Loucy (cell line): ENCODE measurements around the gene DOK6.

Source experiments
- H2AFZ ChIP-seq: fragments of 200-600 bp; sonication (generic); 2 replicates; pipeline ENCODE4 v1.6.0; 2016; ENCODE audit warnings: antibody characterized with exemption, mild to moderate bottlenecking, low read length, moderate library complexity
- H3F3A ChIP-seq: fragments of 200-600 bp; 2 replicates; pipeline ENCODE4 v1.6.0; 2016; ENCODE audit warnings: antibody characterized with exemption, low read depth, mild to moderate bottlenecking
- H3K27me3 ChIP-seq: fragments of 200-600 bp; sonication (generic); 2 replicates; pipeline ENCODE4 v1.6.1; 2014; ENCODE audit warnings: low read length, mild to moderate bottlenecking; ENCODE audit not compliant: insufficient read depth, poor library complexity, severe bottlenecking
- H3K36me3 ChIP-seq: fragments of 200-600 bp; sonication (generic); 2 replicates; pipeline ENCODE4 v1.6.1; 2016; ENCODE audit warnings: low read length; ENCODE audit not compliant: insufficient read depth
- H3K4me1 ChIP-seq: fragments of 200-600 bp; sonication (generic); 2 replicates; pipeline ENCODE4 v1.5.1; 2014; ENCODE audit warnings: low read length, mild to moderate bottlenecking; ENCODE audit not compliant: insufficient read depth, poor library complexity, severe bottlenecking
- H3K4me2 ChIP-seq: fragments of 200-600 bp; sonication (generic); 2 replicates; pipeline ENCODE4 v1.6.0; 2014; ENCODE audit warnings: antibody characterized with exemption, low read length, low read depth, mild to moderate bottlenecking; ENCODE audit not compliant: poor library complexity, severe bottlenecking
- H3K4me3 ChIP-seq: fragments of 200-600 bp; sonication (generic); 2 replicates; pipeline ENCODE4 v1.5.1; 2014; ENCODE audit warnings: low read length, mild to moderate bottlenecking, mixed read lengths; ENCODE audit not compliant: poor library complexity, severe bottlenecking
- H3K79me2 ChIP-seq: fragments of 200-600 bp; sonication (generic); 2 replicates; pipeline ENCODE4 v1.6.1; 2014; ENCODE audit warnings: low read length; ENCODE audit not compliant: insufficient read depth
- H3K9ac ChIP-seq: fragments of 200-600 bp; sonication (generic); 2 replicates; pipeline ENCODE4 v1.6.0; 2014; ENCODE audit warnings: mild to moderate bottlenecking, low read depth, low read length, moderate library complexity; ENCODE audit not compliant: poor library complexity, severe bottlenecking
- H3K9me2 ChIP-seq: fragments of 200-600 bp; sonication (generic); replicated peaks from 2 replicates; pipeline ENCODE4 v1.6.1; 2016; ENCODE audit warnings: low read depth, low read length, mixed read lengths
- H3K9me3 ChIP-seq: fragments of 200-600 bp; sonication (generic); 2 replicates; pipeline ENCODE4 v1.6.1; 2014; ENCODE audit warnings: mild to moderate bottlenecking, antibody characterized with exemption, low read length, low read depth; ENCODE audit not compliant: insufficient read depth
- H4K20me1 ChIP-seq: fragments of 200-600 bp; sonication (generic); 2 replicates; pipeline ENCODE4 v1.6.0; 2014; ENCODE audit warnings: antibody characterized with exemption, low read length, mild to moderate bottlenecking; ENCODE audit not compliant: insufficient read depth, poor library complexity, severe bottlenecking
- CTCF ChIP-seq: fragments of 200-600 bp; sonication (generic); conservative IDR thresholded peaks from 2 replicates; pipeline ENCODE4 v1.5.1; 2014; ENCODE audit warnings: mild to moderate bottlenecking, antibody characterized with exemption, low read length
- EZH2phosphoT487 ChIP-seq: fragments of 200-600 bp; IDR thresholded peaks from 2 replicates; pipeline ENCODE4 v1.6.1; 2018; ENCODE audit warnings: antibody characterized with exemption, mild to moderate bottlenecking, moderate library complexity, borderline replicate concordance

Gene DOK6

GRCh38 chr18:69747388-69747787 is 346.7 kb downstream of the DOK6 start:
- TF ChIP-seq CTCF (no peak), EZH2phosphoT487 (no peak)
- Histone ChIP-seq H3K9me3 (no peaks in the 10 kb centered on the region), H2AFZ (no peak overlapping the region), H3K4me1 (no peaks in the 10 kb centered on the region), H3K79me2 (no peaks in the 10 kb centered on the region), H3K4me3 (no peak overlapping the region), H3F3A (no peaks in the 10 kb centered on the region), H3K4me2 (no peak overlapping the region), H3K36me3 (no peaks in the 10 kb centered on the region), H3K27me3 (no peaks in the 10 kb centered on the region), H4K20me1 (no peaks in the 10 kb centered on the region), H3K9me2 (no peaks in the 10 kb centered on the region), H3K9ac (no peak overlapping the region)

- Histone ChIP-seq H3K4me2 (no peak overlapping the region), H3K9me3 (no peaks in the 10 kb centered on the region), H4K20me1 (no peaks in the 10 kb centered on the region), H3K4me3 (no peak overlapping the region), H3K9ac (no peak overlapping the region), H3K27me3 (no peaks in the 10 kb centered on the region), H3F3A (no peaks in the 10 kb centered on the region), H3K36me3 (no peaks in the 10 kb centered on the region), H2AFZ (no peak overlapping the region), H3K9me2 (no peaks in the 10 kb centered on the region), H3K79me2 (no peaks in the 10 kb centered on the region), H3K4me1 (no peaks in the 10 kb centered on the region)
- TF ChIP-seq CTCF (no peak), EZH2phosphoT487 (no peak)
Measured at GRCh38 chr18:69752737-69753380, 352.2 kb downstream of the DOK6 start.

GRCh38 chr18:69754108-69754507 is 353.4 kb downstream of the DOK6 start:
- no peaks in the 10 kb centered on the region for H4K20me1 ChIP-seq
- TF ChIP-seq CTCF (no peak), EZH2phosphoT487 (no peak)
- no peak overlapping the region for H3K9ac ChIP-seq
- H3K4me1 ChIP-seq, result no peaks in the 10 kb centered on the region
- no peak overlapping the region for H3K4me2 ChIP-seq
- H3K79me2 ChIP-seq, result no peaks in the 10 kb centered on the region
- no peaks in the 10 kb centered on the region for H3F3A ChIP-seq
- H3K9me2 ChIP-seq, result no peaks in the 10 kb centered on the region
- no peaks in the 10 kb centered on the region for H3K36me3 ChIP-seq
- no peaks in the 10 kb centered on the region for H3K27me3 ChIP-seq
- H2AFZ ChIP-seq, result no peak overlapping the region
- no peak overlapping the region for H3K4me3 ChIP-seq
- H3K9me3 ChIP-seq, result no peaks in the 10 kb centered on the region
